KG1 (cell line): Measurements from ENCODE around the gene PSMG2.
"Not testable (repeated sequence)": the region's sequence is repeated elsewhere in the genome, so short reads cannot be mapped to it uniquely, and the experiment has no call there.

Experiments used
- DNase-seq: peaks from one replicate; lab custom pipeline; 2025; lab: John Stamatoyannopoulos, UW

Gene PSMG2

DNA sequence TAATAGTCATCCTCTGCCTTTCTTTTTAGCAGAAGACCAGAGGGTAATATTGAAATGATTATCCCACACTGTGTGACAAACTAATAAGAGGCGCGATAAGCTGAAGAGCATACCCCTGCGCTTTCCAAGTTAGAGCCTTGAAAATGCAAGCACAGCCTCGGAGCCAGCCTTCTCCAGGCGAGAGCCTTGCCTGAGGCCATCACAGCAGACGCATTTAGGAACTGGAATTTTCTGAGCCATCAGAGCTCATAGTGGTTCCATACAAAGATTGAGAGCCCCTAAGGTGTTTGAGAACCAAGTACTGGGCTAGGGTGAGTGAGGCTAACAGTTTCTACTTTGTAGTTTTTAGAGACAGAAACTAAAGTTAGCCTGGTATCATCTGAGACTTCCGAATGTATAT is 19.9 kb downstream of the PSMG2 start:
- no peak for DNase-seq

DNA sequence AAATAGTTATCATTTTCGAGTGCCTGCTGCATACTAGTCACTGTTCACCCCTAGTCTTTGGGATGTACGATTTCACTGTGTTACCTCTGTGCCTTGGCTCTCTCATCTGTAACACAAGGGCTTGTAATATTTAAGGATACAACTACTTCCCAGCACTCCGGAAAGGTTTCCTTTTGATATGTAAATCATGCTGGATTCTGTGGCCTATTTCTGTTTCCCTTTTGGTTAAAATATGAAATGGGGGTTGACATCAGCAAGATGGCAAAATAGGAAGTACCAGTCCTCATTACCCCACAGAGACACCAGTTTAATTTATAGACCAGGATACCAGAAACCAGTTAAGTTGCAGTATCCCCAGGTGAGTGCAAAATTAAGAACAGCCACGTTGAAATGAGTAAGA is 23.5 kb downstream of the PSMG2 start:
- no peak for DNase-seq

DNA sequence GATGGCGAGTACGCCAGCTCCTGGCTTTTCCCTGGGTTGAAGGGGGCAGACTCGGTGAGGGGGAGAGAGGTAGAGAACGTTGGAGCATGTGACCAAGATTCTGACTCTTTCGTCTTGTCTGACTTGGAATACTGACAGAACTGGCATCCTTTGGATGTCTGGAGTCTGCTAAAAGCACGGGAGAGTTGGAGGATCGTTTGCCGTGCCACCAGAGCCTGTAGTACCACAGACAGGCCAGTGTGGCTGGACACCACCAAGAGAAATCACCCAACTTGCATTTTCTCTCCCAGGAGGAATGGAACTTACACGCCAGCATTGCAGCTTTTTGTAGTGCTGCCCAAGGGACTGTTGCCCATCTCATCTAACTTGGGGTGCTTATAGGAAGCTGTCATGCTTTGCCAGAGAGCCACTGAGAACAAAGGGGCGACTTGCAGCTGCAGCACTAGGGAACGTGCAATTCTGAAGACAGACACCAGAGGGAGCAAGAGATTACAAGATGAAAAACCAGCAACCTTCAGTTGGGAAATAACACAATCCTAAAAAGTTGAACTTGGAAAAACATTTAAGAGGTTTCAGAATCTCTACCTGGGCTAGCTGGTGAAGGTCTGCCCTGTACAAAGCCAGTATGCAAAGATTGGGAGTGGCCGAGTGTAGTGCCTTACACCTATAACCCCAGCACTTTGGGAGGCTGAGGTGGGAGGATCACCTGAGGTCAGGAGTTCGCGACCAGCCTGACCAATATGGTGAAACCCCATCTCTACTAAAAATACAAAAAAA is 24.1 kb downstream of the PSMG2 start:
- DNase-seq: peak; percentile 33

GRCh38 chr18:12737243-12737902 is 34.5 kb downstream of the PSMG2 start:
- no peak for DNase-seq

- no peak for DNase-seq
These were observed 38.5 kb downstream of the PSMG2 start for GRCh38 chr18:12741351-12741750.

DNA sequence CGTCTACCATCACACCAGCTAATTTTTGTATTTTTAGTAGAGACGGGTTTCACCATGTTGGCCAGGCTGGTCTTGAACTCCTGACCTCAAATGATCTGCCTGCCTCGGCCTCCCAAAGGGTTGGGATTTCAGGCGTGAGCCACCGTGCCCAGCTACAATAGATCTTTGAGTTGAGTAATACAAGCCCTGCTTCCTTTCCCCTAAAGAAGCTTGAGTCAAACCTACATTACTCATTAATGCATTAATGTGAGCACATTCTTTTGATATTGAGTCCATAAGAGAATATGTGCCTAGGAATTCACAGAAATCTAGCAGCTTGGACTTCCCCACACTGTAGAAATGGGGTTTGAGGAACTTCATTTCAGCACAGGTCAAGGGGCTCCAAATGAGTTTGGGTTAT is 39.6 kb downstream of the PSMG2 start:
- DNase-seq: no peak

- peak; percentile 8 for DNase-seq
These were observed 41.3 kb downstream of the PSMG2 start for GRCh38 chr18:12744103-12744502.

DNA sequence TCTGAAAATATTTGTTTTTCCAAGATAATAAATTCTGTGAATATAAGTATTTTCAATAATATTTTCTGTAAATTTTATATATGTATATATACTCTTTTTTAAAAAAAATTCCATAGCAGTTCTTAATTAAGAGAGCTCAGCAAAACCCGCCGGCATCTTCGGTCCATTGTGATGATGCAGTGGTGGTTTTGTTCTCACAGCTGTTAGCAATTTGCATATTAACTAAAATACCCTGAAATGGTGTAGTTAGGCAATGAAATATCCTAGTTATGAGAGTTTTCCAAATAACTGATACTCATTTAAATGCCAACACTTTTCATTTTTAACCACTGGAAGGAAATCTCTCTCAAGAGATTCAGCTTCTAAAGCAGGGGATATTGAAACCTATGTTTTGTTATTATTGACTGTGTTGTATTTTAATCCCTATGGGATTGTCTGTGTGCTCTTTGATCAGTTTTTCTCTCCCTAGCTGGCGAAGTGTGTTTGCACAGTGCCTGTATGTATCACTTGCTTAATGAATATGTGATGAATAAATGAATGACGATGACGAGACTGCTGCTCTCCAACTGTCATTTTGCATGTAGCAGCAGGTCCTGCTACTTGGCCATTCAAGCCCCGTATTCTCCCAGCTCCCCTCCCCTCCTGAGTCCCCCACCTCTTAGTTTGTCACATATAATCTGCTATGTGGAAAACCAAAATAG is 42.4 kb downstream of the PSMG2 start:
- no peak for DNase-seq

DNA sequence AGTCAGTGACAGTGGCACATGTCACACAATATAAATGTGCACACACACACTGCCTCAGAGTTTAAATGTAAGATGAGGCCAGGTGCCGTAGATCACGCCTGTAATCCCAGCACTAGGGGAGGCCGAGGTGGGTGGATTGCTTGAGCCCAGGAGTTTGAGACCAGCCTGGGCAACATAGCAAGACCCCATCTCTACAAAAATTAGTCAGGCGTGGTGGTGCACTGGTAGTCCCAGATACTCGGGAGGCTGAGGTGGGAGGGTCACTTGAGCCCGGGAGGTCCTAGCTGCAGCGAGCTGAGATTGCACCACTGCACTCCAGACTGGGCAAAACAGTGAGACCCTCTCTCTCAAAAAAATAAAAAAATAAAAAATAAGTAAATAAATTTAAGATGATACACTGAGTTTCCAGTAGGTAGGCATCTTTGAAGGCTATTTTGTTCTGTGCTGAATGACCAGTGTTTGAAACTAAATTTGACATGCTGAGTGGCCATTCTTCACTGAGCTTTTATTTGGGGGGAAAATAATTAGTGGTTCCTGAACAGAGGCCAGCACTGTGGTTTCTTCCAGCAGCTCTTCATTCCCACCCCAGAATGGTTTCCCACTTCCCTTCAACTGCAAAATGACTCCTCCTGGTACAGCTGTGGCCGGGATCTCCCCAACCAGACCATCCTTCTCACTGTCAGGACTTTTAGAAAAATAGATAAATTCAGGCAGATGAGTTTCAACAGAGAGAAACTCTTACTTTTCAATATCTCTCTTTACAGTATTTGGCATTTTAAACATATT is 44.9 kb downstream of the PSMG2 start:
- DNase-seq: no peak

DNA sequence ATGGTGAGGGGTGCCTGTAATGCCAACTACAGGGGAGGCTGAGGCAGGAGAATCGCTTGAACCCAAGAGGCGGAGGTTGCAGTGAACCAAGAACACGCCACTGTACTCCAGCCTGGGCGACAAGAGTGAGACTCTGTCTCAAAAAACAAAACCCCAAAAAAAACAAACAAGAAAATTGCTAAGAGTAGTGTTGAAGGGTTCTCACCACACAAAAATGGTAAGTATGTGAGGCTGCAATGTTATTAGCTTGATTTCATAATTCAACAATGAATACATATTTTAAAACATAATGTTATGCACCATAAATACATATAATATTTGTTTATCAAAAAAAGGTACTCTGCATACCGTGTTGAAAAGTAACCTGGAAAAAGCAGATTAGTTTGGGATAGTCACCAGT is 45.8 kb downstream of the PSMG2 start:
- no peak for DNase-seq

DNA sequence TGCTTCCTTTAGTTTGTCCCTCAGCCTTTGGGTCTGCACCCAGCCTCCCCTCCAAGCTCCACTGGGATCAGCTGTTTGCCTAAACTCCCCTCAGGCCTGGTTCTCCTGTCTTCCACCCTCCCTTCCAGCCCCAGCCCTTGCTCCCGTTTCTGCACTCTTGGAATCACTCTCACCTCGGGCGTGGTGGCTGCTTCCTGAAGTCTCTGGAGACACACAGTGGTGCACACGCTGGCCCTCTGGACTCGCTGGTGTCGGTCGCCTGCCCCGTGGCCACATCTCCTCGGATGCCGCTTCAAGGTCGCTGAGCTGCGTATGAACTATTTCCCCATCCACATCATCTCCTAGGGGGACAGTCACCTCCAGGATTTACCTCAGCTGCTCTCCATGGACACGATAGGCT is 46.3 kb downstream of the PSMG2 start:
- no peak for DNase-seq

GRCh38 chr18:12750076-12750714 is 47.4 kb downstream of the PSMG2 start:
- DNase-seq: no peak

DNA sequence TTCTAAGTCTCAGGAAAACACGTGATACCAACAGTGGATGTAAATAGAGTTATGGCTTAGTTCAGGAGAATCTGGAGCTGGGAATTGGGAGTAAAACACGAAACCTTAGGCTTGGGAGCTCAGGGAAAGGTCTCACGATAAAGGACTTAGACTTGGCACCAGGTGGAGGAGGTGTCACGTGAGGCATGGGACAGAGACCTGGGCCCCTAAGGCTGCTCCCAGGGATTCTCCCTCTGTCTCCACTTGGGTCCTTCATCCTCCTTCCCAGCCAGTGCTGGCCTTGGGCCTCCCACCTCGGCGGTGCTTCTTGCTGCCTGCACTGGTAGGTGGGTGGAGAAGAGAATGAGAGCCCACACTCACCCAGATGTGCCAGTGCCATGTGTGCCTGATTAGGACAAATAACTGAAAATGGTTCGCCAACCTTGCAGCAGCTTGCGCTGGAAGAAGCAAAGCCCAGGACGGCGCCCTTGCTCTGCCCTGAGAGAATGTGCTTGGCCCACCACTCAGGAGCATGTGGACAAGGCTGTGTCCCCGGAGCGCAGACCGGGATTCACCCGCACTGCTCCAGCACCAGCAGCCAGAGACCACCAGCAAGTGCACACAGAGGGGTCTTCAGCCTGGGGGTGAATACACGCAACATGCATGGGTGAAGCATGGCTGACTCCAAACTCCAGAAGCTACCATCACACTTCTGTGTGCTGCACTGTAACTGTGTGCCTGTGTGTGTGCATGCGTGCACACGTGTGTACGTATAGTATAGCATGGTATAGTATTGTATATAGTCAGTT is 48.1 kb downstream of the PSMG2 start:
- DNase-seq: no peak

DNA sequence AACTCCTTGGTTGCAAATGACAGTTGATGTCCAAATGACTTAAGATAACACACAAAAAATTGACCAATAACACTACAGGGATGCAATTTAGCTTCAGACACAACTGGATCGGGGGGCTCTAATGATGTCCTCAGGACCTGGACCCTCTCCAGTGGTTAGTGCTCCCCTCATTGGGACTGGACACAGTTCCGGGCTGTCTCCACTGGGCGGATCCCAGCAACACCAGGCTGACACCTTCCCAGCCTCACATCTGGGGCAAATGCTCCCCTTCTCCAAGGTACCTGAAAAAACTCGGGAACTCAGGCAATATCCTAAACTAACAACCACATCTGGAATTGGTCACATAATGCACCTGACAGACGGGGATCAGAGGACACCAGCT is 48.7 kb downstream of the PSMG2 start:
- DNase-seq: no peak

- no peak for DNase-seq
These were observed 49.0 kb downstream of the PSMG2 start for GRCh38 chr18:12751891-12752290.

- no peak for DNase-seq
These were observed 51.7 kb downstream of the PSMG2 start for GRCh38 chr18:12754511-12754910.

DNA sequence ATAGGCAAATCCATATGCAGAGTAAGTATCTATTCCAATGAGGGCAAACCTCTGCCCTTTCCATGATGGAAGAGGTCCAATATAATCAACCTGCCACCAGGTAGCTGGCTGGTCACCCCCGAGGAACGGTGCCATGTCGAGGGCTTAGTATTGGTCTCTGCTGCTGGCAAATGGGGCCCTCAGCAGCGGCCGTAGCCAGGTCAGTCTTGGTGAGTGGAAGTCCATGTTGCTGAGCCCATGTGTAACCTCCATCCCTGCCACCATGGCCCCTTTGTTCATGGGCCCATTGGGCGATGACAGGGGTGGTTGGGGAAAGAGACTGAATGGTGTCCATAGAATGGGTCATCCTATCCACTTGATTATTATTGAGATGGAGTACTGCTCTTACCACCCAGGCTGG is 52.8 kb downstream of the PSMG2 start:
- not testable (repeated sequence) for DNase-seq

DNA sequence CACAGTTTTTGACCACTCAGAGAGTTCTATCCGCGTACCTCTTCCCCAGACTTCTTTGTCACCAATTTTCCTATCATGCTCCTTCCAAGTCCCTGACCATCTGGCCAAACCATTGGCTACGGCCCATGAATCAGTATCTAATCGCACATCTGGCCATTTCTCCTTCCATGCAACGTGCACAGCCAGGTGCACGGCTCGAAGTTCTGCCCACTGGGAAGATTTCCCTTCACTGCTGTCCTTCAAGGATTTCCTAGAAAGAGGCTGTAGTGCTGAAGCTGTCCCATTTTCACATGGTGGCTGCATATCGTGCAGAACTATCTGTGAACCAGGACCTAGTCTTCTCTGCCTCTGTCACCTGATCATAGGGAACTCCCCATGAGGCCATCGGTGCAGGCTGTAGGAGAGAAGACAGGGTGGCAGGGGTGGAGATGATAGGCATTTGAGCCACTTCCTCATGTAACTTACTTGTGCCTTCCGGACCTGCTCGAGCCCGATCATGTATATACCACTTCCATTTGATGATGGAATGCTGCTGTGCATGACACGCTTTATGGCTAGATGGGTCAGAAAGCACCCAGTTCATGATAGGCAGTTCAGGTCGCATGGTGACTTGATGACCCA is 53.9 kb downstream of the PSMG2 start:
- DNase-seq: not testable (repeated sequence)

DNA sequence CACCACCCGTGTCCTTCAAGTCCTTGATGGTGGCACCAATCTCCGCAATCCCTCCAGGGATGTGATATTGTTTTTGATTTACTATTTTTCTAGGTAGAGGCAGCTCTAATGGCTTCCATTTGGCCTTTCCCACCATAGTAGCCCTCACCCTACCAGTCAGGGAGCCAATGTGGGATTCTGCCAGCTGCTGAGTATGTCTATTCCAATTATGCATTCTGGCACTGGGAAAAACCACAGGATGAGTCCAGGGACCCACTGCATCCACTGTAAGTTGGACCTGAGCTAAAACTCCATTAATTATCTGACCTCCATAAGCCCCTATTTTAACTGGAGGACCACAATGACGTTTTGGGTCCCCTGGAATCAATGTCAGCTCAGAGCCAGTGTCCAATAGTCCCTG is 55.7 kb downstream of the PSMG2 start:
- not testable (repeated sequence) for DNase-seq

DNA sequence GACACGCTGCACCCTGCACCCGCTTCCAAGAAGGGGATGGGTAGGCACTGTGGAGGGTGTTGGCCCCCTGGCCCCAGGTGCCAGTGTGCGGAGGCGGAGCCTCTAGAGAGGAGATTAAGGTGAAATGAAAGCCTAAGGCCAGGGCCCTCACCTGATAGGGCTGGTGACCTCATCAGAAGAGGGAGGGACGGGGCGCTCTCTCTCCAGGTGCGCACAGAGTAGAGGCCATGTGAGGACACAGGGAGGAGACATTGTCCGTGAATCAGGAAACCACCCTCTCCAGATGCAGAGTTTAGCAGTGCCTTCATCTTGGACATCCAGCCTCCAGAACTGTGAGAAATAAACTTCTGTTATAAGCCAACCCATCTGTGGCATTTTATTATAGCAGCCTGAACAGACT is 62.3 kb downstream of the PSMG2 start:
- no peak for DNase-seq

- no peak for DNase-seq
These were observed 62.7 kb downstream of the PSMG2 start for GRCh38 chr18:12765586-12765985.
